Mesenchymal stem cell (in vitro differentiated cells and primary cell): Measurements from ENCODE around the gene RBFOX2.

Source experiments
- DNase-seq: peaks from one replicate; pipeline ENCODE4 v3.0.0-alpha.2; 2013
- H2AFZ ChIP-seq: one replicate; pipeline ENCODE4 v1.6.1; 2013; ENCODE audit warnings: low read depth, mild to moderate bottlenecking, control low read depth, inconsistent platforms, low read length, moderate library complexity
- H2AK5ac ChIP-seq: 2 replicates; pipeline ENCODE4 v1.6.1; 2013; ENCODE audit warnings: low read length, moderate library complexity, mild to moderate bottlenecking, inconsistent platforms; ENCODE audit not compliant: severe bottlenecking
- H2BK120ac ChIP-seq: one replicate; pipeline ENCODE4 v1.6.1; 2013; ENCODE audit warnings: low read depth, mild to moderate bottlenecking, inconsistent platforms, low read length, moderate library complexity
- H2BK12ac ChIP-seq, 2 experiments: one replicate each; pipeline ENCODE4 v1.6.1; 2013; ENCODE audit warnings: inconsistent platforms in 2 of 2, low read length in 2 of 2, mild to moderate bottlenecking in 2 of 2, moderate library complexity in 2 of 2, control low read depth in 1 of 2
- H2BK15ac ChIP-seq: one replicate; pipeline ENCODE4 v1.6.1; 2013; ENCODE audit warnings: mild to moderate bottlenecking, low read depth, inconsistent platforms; ENCODE audit not compliant: poor library complexity, severe bottlenecking
- H2BK5ac ChIP-seq: 2 replicates; pipeline ENCODE4 v1.6.1; 2013; ENCODE audit warnings: low read depth, mild to moderate bottlenecking, low read length, control low read depth, inconsistent platforms; ENCODE audit not compliant: poor library complexity, severe bottlenecking
- H3K14ac ChIP-seq, 2 experiments: one replicate each; pipeline ENCODE4 v1.6.1; 2013; ENCODE audit warnings: inconsistent platforms in 2 of 2, low read length in 2 of 2, control low read depth in 1 of 2, mild to moderate bottlenecking in 1 of 2, moderate library complexity in 1 of 2
- H3K18ac ChIP-seq, 2 experiments: one replicate each; pipeline ENCODE4 v1.6.1; 2013; ENCODE audit warnings: inconsistent platforms in 2 of 2, low read length in 2 of 2, control low read depth in 1 of 2, low read depth in 1 of 2, mild to moderate bottlenecking in 1 of 2
- H3K23ac ChIP-seq, 2 experiments: one replicate each; pipeline ENCODE4 v1.6.1; 2013; ENCODE audit warnings: inconsistent platforms in 2 of 2, low read length in 2 of 2, mild to moderate bottlenecking in 2 of 2, moderate library complexity in 2 of 2, control low read depth in 1 of 2
- H3K27ac ChIP-seq: 2 replicates; pipeline ENCODE4 v1.5.1; 2013; ENCODE audit warnings: mild to moderate bottlenecking, moderate library complexity, low read length, control low read depth, inconsistent platforms; ENCODE audit not compliant: poor library complexity, severe bottlenecking
- H3K27me3 ChIP-seq, 2 experiments: 2 replicates each; pipeline versions ENCODE4 v1.6.1 to v1.7.0; 2013; ENCODE audit warnings: low read length in 2 of 2, mild to moderate bottlenecking in 2 of 2, moderate library complexity in 2 of 2, control low read depth in 1 of 2, inconsistent platforms in 1 of 2; ENCODE audit not compliant: control insufficient read depth in 1 of 2, insufficient read depth in 1 of 2
- H3K36me3 ChIP-seq, 2 experiments: 2 replicates each; pipeline versions ENCODE4 v1.6.1 to v1.7.0; 2013; ENCODE audit warnings: low read length in 2 of 2, control low read depth in 1 of 2, inconsistent platforms in 1 of 2, low read depth in 1 of 2, mild to moderate bottlenecking in 1 of 2; ENCODE audit not compliant: insufficient read depth in 2 of 2, control insufficient read depth in 1 of 2
- H3K4ac ChIP-seq, 2 experiments: one replicate each; pipeline ENCODE4 v1.6.1; 2013; ENCODE audit warnings: inconsistent platforms in 2 of 2, low read length in 2 of 2, mild to moderate bottlenecking in 2 of 2, moderate library complexity in 2 of 2, control low read depth in 1 of 2, low read depth in 1 of 2
- H3K4me1 ChIP-seq: 2 replicates; pipeline ENCODE4 v1.6.1; 2013; ENCODE audit warnings: low read depth, low read length, control low read depth; ENCODE audit not compliant: control insufficient read depth, insufficient read depth
- H3K4me2 ChIP-seq: 2 replicates; pipeline ENCODE4 v1.6.1; 2013; ENCODE audit warnings: low read length, mild to moderate bottlenecking, inconsistent platforms; ENCODE audit not compliant: poor library complexity, severe bottlenecking
- H3K4me3 ChIP-seq, 2 experiments: 2 replicates each; pipeline versions ENCODE4 v1.5.1 to v1.7.0; 2013; ENCODE audit warnings: low read length in 2 of 2, mild to moderate bottlenecking in 2 of 2, control low read depth in 1 of 2, low read depth in 1 of 2; ENCODE audit not compliant: insufficient read depth in 1 of 2
- H3K79me1 ChIP-seq: replicated peaks from 2 replicates; pipeline ENCODE4 v1.6.1; 2013; ENCODE audit warnings: mild to moderate bottlenecking, control low read depth, low read length, inconsistent platforms; ENCODE audit not compliant: poor library complexity, severe bottlenecking
- H3K9ac ChIP-seq: 2 replicates; pipeline ENCODE4 v1.7.0; 2013; ENCODE audit warnings: mild to moderate bottlenecking, low read length, moderate library complexity
- H3K9me3 ChIP-seq: 2 replicates; pipeline ENCODE4 v1.7.0; 2013; ENCODE audit warnings: mild to moderate bottlenecking, low read length; ENCODE audit not compliant: control insufficient read depth
- H4K8ac ChIP-seq: one replicate; pipeline ENCODE4 v1.6.1; 2013; ENCODE audit warnings: inconsistent platforms, mild to moderate bottlenecking, low read length, moderate library complexity
- H4K91ac ChIP-seq: one replicate; pipeline ENCODE4 v1.6.1; 2013; ENCODE audit warnings: mild to moderate bottlenecking, low read length, inconsistent platforms
- WGBS: methylation state at CpG from one replicate; pipeline ENCODE4 v1.1.7; 2013; ENCODE audit warnings: mixed read lengths; 5-methylcytosine and 5-hydroxymethylcytosine counted together

The RBFOX2 gene

GRCh38 chr22:36015155-36015810, 13.3 kb downstream of the RBFOX2 start:
- no peak overlapping the region for H2AFZ ChIP-seq
- H3K4ac ChIP-seq, result no peak overlapping the region
- no peaks in the 10 kb centered on the region for H3K36me3 ChIP-seq
- no peak overlapping the region for H3K14ac ChIP-seq
- H3K79me1 ChIP-seq, result peaks cover 16% of the 10 kb centered on the region
- DNase-seq, result no peak
- H3K4me1 ChIP-seq, result peaks cover 3% of the 10 kb centered on the region
- no peak overlapping the region for H4K91ac ChIP-seq
- H2BK12ac ChIP-seq, result no peak overlapping the region
- no peak overlapping the region for H4K8ac ChIP-seq
- no peak overlapping the region for H2BK15ac ChIP-seq
- no peak overlapping the region for H3K4me3 ChIP-seq
- no peaks in the 10 kb centered on the region for H3K27me3 ChIP-seq
- no peak overlapping the region for H3K18ac ChIP-seq
- H2BK5ac ChIP-seq, result no peak overlapping the region
- 80% methylated on average over 1 of the region's 4 CpGs for WGBS
- H2AK5ac ChIP-seq, result no peak overlapping the region
- H3K9me3 ChIP-seq, result no peaks in the 10 kb centered on the region
- peak overlapping the region; percentile 1 for H3K9ac ChIP-seq
- H2BK120ac ChIP-seq, result no peak overlapping the region
- H3K4me2 ChIP-seq, result no peak overlapping the region
- no peak overlapping the region for H3K27ac ChIP-seq
- no peak overlapping the region for H3K23ac ChIP-seq

- H4K8ac ChIP-seq, result no peak overlapping the region
- H3K27ac ChIP-seq, result no peak overlapping the region
- no peak overlapping the region for H3K4me3 ChIP-seq
- peaks cover 22% of the 10 kb centered on the region for H3K79me1 ChIP-seq
- H2AFZ ChIP-seq, result no peak overlapping the region
- no peak overlapping the region for H2BK5ac ChIP-seq
- no peak overlapping the region for H2BK120ac ChIP-seq
- peaks cover 6% of the 10 kb centered on the region for H3K4me1 ChIP-seq
- H4K91ac ChIP-seq, result no peak overlapping the region
- no peaks in the 10 kb centered on the region for H3K9me3 ChIP-seq
- H2BK12ac ChIP-seq, result peak overlapping the region in 1 of 2 experiments; percentile 65
- H3K14ac ChIP-seq, result peak overlapping the region in 1 of 2 experiments; percentile 29
- H2AK5ac ChIP-seq, result no peak overlapping the region
- no peaks in the 10 kb centered on the region for H3K27me3 ChIP-seq
- H3K4ac ChIP-seq, result no peak overlapping the region
- no peak overlapping the region for H3K4me2 ChIP-seq
- no peak overlapping the region for H3K18ac ChIP-seq
- no peak overlapping the region for H2BK15ac ChIP-seq
- no peaks in the 10 kb centered on the region for H3K36me3 ChIP-seq
- no peak for DNase-seq
- 94% methylated on average over 4 of the region's 4 CpGs for WGBS
- H3K9ac ChIP-seq, result no peak overlapping the region
- H3K23ac ChIP-seq, result peak overlapping the region in 1 of 2 experiments; percentile 31
Observed at GRCh38 chr22:36014546-36015074, 14.0 kb downstream of the RBFOX2 start.

- peaks cover 25% of the 10 kb centered on the region for H3K79me1 ChIP-seq
- H2BK5ac ChIP-seq, result no peak overlapping the region
- no peak overlapping the region for H4K91ac ChIP-seq
- 52% methylated on average over 3 of the region's 4 CpGs for WGBS
- no peak overlapping the region for H3K4ac ChIP-seq
- no peak for DNase-seq
- no peak overlapping the region for H3K18ac ChIP-seq
- no peak overlapping the region for H2BK120ac ChIP-seq
- no peaks in the 10 kb centered on the region for H3K36me3 ChIP-seq
- no peak overlapping the region for H3K4me2 ChIP-seq
- no peak overlapping the region for H2BK15ac ChIP-seq
- H2AK5ac ChIP-seq, result no peak overlapping the region
- no peak overlapping the region for H3K4me3 ChIP-seq
- no peak overlapping the region for H2AFZ ChIP-seq
- no peaks in the 10 kb centered on the region for H3K9me3 ChIP-seq
- no peak overlapping the region for H4K8ac ChIP-seq
- no peak overlapping the region for H3K27ac ChIP-seq
- no peak overlapping the region for H3K23ac ChIP-seq
- H3K14ac ChIP-seq, result peak overlapping the region in 1 of 2 experiments; percentile 36
- peaks cover 12% of the 10 kb centered on the region for H3K4me1 ChIP-seq
- H3K9ac ChIP-seq, result no peak overlapping the region
- no peaks in the 10 kb centered on the region for H3K27me3 ChIP-seq
- H2BK12ac ChIP-seq, result no peak overlapping the region
Observed at GRCh38 chr22:36012332-36012731, 16.3 kb downstream of the RBFOX2 start.

- Histone ChIP-seq H3K4me3 (peak overlapping the region in 1 of 2 experiments; percentile 3), H3K14ac (no peak overlapping the region), H2BK5ac (no peak overlapping the region), H3K27ac (no peak overlapping the region), H3K23ac (no peak overlapping the region), H2BK12ac (no peak overlapping the region), H3K4ac (no peak overlapping the region), H3K79me1 (peaks cover 26% of the 10 kb centered on the region), H4K8ac (no peak overlapping the region), H2AFZ (no peak overlapping the region), H3K4me2 (peak overlapping the region; percentile 30), H3K36me3 (no peaks in the 10 kb centered on the region), H3K9me3 (no peaks in the 10 kb centered on the region), H3K4me1 (peaks cover 12% of the 10 kb centered on the region), H2AK5ac (no peak overlapping the region), H2BK15ac (no peak overlapping the region), H3K27me3 (no peaks in the 10 kb centered on the region), H3K18ac (no peak overlapping the region), H3K9ac (peak overlapping the region; percentile 49), H2BK120ac (no peak overlapping the region), H4K91ac (no peak overlapping the region)
- 6% methylated on average over 2 of the region's 2 CpGs for WGBS
- DNase-seq, result peak; percentile 94
Observed at GRCh38 chr22:36010882-36011281, 17.7 kb downstream of the RBFOX2 start.
